NCI-H69 (cell line): Measurements from ENCODE around the gene KCNG2.
A peak's percentile ranks its signal among the peaks of the same experiment; 100 is the strongest.

Experiments
- DNase-seq: peaks from one replicate; lab custom pipeline; 2025; lab: John Stamatoyannopoulos, UW

The KCNG2 gene

DNA sequence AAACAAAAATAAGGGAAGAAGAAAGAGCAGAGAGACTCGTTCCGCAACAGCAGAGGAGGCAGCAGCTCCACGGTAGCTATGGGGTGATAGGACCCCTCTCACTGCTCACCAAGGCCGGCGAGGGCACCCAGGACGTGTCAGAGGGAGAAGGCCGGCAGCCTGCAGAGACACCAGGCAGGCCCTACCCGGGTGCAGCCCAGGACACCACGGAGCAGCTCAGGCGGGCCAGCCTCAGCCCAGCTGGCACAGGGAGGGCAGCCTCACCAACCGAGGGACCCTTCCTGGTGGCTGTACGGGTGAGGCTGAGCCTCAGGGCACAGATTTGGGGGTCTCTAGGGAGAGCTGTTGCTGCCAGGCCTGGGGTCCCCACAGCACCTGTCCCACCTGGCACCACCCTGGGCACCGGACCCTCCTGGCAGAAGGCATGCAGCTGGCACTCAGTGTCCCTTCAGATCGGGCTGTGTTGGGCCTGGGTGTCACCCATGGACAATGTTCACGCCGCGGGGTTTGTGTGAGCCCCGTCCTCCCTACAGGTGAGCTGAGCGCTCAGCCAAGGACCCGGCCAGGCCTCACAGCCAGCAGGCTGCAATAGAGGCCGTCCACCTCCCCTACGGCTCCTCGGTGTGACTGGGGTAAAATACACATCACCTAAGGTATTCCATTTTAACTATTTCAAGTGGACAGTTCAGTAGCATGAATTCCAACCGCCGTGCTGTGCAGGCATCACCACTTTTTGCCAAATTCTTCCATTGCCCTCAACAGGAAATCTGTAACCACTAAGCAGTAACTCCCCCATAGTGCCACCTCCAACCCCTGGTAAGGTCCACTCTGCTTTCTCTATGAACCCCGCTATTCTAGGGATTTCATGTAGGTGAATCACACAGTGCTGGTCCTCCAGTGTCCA is 21.6 kb downstream of the KCNG2 start:
- DNase-seq, result no peak

- DNase-seq, result no peak
Measured at GRCh38 chr18:79819968-79820351, 22.2 kb downstream of the KCNG2 start.

- DNase-seq, result no peak
Measured at GRCh38 chr18:79823120-79823519, 25.4 kb downstream of the KCNG2 start.

DNA sequence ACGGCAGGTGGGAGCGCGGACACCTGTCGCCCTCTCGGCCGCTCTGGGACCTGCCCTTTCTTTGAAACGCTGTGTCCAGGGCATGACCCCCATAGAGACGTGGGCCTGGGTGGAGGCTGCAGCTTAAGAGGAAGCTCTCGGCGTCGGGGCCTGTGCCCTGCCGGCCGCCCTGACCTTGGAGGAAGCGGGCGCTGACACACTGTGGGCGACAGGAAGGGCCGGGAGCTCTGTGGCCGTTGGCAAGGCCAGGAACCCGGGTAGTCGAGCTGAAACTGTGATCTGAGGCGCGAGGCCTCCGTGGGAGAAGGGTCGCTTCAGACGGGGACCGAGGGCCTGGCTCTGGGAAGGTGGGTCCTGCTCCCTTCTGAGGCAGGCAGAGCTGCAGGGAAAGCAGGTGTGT is 28.2 kb downstream of the KCNG2 start:
- no peak for DNase-seq

DNA sequence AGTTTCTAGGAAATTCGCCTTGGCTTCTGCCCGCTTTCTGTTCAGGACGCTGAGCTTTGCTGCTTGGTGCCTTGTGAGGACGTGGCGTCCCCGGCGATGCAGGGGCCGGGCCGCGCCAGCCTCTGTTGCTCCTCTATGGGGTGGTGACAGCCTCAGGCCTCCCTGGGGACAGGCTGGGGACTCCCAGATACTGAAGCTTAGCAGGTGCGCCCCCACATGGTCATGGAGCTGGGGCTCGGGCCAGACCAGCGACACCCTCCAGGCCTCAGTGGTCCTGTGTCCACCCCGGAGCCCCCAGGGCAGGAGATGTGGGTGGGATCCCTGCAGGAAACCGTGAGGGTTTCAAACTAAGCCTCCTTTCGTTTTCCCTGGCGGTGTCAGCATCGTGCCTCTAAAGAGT is 29.2 kb downstream of the KCNG2 start:
- DNase-seq, result no peak

DNA sequence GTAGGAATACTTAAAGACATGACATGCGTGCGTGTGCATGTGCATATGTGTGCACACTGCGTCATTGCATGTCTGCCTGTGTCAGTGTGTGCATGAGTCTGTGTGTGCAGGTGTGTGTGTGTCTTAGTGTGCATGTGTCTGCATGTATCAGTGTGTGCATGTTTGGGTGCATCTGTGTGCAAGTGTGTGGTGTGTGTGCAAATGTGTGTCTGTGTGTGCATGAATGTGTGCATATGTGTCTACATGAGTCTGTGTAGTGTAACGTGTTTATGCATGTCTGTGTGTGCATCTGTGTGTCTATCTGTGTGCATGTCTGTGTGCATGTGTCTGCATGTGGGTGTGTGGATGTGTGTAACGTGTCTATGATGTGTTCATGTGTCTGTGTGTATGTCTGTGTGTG is 30.5 kb downstream of the KCNG2 start:
- no peak for DNase-seq

GRCh38 chr18:79829136-79829854 is 31.6 kb downstream of the KCNG2 start:
- DNase-seq, result no peak

DNA sequence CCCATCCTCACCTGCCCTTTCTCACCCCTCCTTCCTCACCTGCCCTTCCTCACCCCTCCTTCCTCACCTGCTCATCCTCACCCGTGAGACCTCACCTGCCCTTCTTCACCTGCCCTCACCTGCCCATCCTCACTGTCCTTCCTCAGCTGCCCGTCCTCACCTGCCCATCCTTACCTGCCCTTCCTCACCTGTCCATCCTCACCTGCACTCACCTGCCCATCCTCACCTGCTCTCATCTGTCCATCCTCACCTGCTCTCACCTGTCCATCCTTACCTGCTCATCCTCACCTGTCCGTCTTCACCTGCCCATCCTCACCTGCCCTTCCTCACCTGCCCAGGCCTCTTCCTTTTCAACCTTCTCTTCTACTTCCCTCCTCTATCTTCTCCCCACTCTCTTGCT is 34.4 kb downstream of the KCNG2 start:
- DNase-seq, result no peak

DNA sequence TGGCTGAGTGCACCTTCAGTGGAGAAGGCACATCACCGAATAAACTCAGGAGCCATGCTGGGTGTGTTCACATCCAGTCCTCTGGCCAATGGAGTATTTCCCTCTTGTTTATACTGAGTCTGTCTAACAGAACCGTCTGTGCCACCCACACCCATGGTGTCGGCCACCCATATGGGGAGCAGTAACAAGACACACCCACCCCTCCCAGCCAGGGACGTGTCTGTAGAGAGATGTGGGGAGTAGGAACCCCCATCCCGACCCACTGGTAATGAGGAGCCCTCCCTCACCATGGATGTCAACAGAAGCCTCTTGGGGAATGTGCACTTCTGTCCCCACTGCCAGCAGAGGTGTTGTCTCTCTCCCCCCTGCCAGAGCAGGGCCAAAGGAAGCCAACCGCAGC is 37.1 kb downstream of the KCNG2 start:
- DNase-seq, result no peak

- DNase-seq, result no peak
Measured at GRCh38 chr18:79841936-79842335, 44.2 kb downstream of the KCNG2 start.

- no peak for DNase-seq
Measured at GRCh38 chr18:79844999-79845563, 47.3 kb downstream of the KCNG2 start.

- DNase-seq, result no peak
Measured at GRCh38 chr18:79846936-79847557, 49.3 kb downstream of the KCNG2 start.

DNA sequence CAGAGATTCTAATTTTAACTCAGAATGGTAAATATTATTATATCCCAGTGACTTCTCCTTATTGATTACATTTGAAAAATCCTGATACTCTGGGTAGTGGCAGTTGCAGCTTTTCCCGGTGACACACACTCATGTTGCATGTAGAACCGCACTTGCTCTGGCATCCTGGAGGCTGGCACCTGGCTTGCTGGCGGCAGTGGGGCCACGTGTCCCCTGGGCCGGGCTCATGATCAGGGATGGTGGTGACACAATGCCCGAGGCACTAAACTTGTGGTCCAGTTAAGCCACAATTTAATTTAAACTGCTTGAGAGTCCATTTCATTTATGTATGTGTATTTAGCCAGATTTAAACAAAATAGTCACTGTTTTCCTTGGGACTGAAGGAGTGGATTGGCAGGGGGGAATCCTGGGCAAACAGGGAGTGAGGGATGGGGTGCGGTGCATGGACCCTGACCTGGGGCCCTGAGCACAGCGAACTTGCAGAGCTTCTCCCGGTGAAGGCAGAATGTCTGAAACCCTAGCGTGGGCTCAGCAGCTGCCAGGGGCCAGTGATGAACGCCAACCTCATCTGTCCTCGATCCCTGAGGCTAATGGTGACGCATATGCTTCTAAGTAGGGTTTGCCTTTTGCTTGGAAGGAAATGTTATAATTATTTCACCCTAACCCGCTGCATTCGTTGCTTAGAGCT is 50.0 kb downstream of the KCNG2 start:
- no peak for DNase-seq

DNA sequence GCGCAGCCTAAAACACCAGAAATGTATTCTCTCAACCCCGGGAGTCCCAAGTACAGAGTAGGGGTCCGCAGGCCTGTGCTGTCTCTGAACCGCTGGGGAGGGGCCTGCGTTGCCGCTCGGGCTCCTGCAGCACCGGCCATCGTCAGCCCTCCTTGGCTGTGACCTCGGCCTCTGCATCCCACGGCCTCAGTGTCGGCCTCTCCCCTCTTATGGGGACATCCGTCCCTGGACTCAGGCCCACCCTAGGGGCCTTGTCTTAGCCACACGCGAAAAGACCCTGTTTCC is 50.5 kb downstream of the KCNG2 start:
- DNase-seq, result no peak

- peak; percentile 18 for DNase-seq
Measured at GRCh38 chr18:79848579-79849327, 51.0 kb downstream of the KCNG2 start.

- no peak for DNase-seq
Measured at GRCh38 chr18:79849328-79850207, 51.8 kb downstream of the KCNG2 start.

- no peak for DNase-seq
Measured at GRCh38 chr18:79850731-79851130, 53.0 kb downstream of the KCNG2 start.

DNA sequence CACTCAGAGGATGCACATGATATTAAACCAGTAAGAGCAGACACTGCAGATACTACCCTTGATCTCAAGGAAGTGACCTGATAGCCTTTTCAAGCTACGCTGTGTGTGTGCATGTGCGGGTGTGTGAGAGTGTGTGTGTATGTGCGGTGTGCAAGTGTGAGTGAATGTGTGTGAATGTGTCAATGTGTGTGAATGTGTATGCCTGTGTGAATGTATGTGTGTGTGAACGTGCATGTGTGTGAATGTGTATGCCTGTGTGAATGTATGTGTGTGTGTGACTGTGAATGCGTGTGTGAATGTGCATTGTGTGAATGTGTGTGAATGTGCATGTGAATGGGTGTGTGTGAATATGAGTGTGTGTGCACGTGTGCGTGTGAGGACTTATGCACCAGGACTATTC is 53.8 kb downstream of the KCNG2 start:
- DNase-seq, result no peak

- no peak for DNase-seq
Measured at GRCh38 chr18:79851950-79852349, 54.2 kb downstream of the KCNG2 start.

- no peak for DNase-seq
Measured at GRCh38 chr18:79852561-79853302, 55.0 kb downstream of the KCNG2 start.
